Keratinocyte (primary cell): ENCODE data around the gene SLX4IP. TPM values are rescaled to one million over a fixed set of nuclear protein-coding genes. Genes with fewer than 3 reads are reported as not detected.

Experiments used
- DNase-seq: peaks from one replicate; pipeline ENCODE4 v3.0.0-alpha.2; 2011; ENCODE audit warnings: low read depth, missing footprints, low spot score
- FAIRE-seq: peaks from 2 replicates; lab custom pipeline; 2011; peaks lifted over from hg19 to GRCh38; lab: Jason Lieb, UNC
- H2AFZ ChIP-seq: 2 replicates; pipeline ENCODE4 v1.6.0; 2012; ENCODE audit warnings: low read length, control low read depth, inconsistent platforms; ENCODE audit not compliant: control insufficient read depth
- H3K27ac ChIP-seq: 2 replicates; pipeline ENCODE4 v1.5.1; 2011; ENCODE audit warnings: low read length; ENCODE audit not compliant: control insufficient read depth, insufficient read depth
- H3K27me3 ChIP-seq: 3 replicates; pipeline ENCODE4 v1.6.0; 2011; ENCODE audit warnings: low read length; ENCODE audit not compliant: control insufficient read depth, insufficient read depth; ENCODE audit errors: extremely low read depth
- H3K36me3 ChIP-seq, 2 experiments: 2 replicates in 1 of 2; 3 replicates in 1 of 2; pipeline ENCODE4 v1.5.1; 2011; ENCODE audit warnings: low read length in 2 of 2, mild to moderate bottlenecking in 1 of 2; ENCODE audit not compliant: control insufficient read depth in 2 of 2, insufficient read depth in 2 of 2; ENCODE audit errors: extremely low read depth in 1 of 2
- H3K4me1 ChIP-seq: 3 replicates; pipeline ENCODE4 v1.5.1; 2011; ENCODE audit warnings: low read length; ENCODE audit not compliant: control insufficient read depth, insufficient read depth; ENCODE audit errors: extremely low read depth
- H3K4me2 ChIP-seq: 3 replicates; pipeline ENCODE4 v1.6.0; 2011; ENCODE audit warnings: low read depth, low read length; ENCODE audit not compliant: control insufficient read depth, insufficient read depth; ENCODE audit errors: extremely low read depth
- H3K4me3 ChIP-seq, 3 experiments: fragments of 200-600 bp in 1 of 3; sonication (generic) in 1 of 3; 2 replicates in 2 of 3; 3 replicates in 1 of 3; pipeline ENCODE4 v1.5.1; 2011 to 2016; ENCODE audit warnings: low read length in 3 of 3, mild to moderate bottlenecking in 3 of 3, control low read depth in 2 of 3, inconsistent platforms in 1 of 3, low read depth in 1 of 3, mixed read lengths in 1 of 3, mixed run types in 1 of 3, moderate library complexity in 1 of 3; ENCODE audit not compliant: control insufficient read depth in 2 of 3, insufficient read depth in 2 of 3; ENCODE audit errors: extremely low read depth in 1 of 3
- H3K79me2 ChIP-seq: 2 replicates; pipeline ENCODE4 v1.6.0; 2012; ENCODE audit warnings: low read length; ENCODE audit not compliant: control insufficient read depth, insufficient read depth
- H3K9ac ChIP-seq: 3 replicates; pipeline ENCODE4 v1.6.0; 2011; ENCODE audit warnings: low read length; ENCODE audit not compliant: control insufficient read depth, insufficient read depth; ENCODE audit errors: extremely low read depth
- H3K9me1 ChIP-seq: 3 replicates; pipeline ENCODE4 v1.6.0; 2011; ENCODE audit warnings: low read length; ENCODE audit not compliant: control insufficient read depth, insufficient read depth; ENCODE audit errors: extremely low read depth
- H3K9me3 ChIP-seq: 2 replicates; pipeline ENCODE4 v1.5.1; 2012; ENCODE audit warnings: low read depth, low read length; ENCODE audit not compliant: control insufficient read depth
- H4K20me1 ChIP-seq: 3 replicates; pipeline ENCODE4 v1.6.0; 2011; ENCODE audit warnings: low read length; ENCODE audit not compliant: control insufficient read depth, insufficient read depth; ENCODE audit errors: extremely low read depth
- CTCF ChIP-seq, 3 experiments: IDR thresholded peaks in 1 of 3; conservative IDR thresholded peaks in 1 of 3; optimal IDR thresholded peaks in 1 of 3; 2 replicates in 2 of 3; 3 replicates in 1 of 3; pipeline versions ENCODE3 to v1.5.1; 2011; ENCODE audit warnings: low read length in 3 of 3, mild to moderate bottlenecking in 3 of 3, moderate library complexity in 2 of 3, control low read depth in 1 of 3, inconsistent platforms in 1 of 3; ENCODE audit not compliant: insufficient read depth in 2 of 3; ENCODE audit errors: extremely low read depth in 1 of 3
- EZH2 ChIP-seq: IDR thresholded peaks from one replicate; pipeline ENCODE4 v1.6.1; 2012; ENCODE audit warnings: inconsistent platforms, mild to moderate bottlenecking, low read length, moderate library complexity
- dilution Hi-C: fragments of 300-500 bp; cut with MboI; formaldehyde crosslinking; loops from one replicate; pipeline ENCODE4 v1.7.0; 2020; ENCODE audit warnings: low sequenced_read_pairs; ENCODE audit not compliant: extremely low pct_ligation_motif_present
- polyA plus RNA-seq, 5 experiments: library from polyadenylated mRNA; depleted of rRNA in 3 of 5; stranded (reverse) in 3 of 5; stranded (forward) in 1 of 5; unstranded in 1 of 5; fragments of >200 nt; gene quantifications; 1 replicate in 1 of 5; 2 replicates in 3 of 5; 3 replicates in 1 of 5; pipeline versions ENCODE4 v1.2.1 to v1.2.3, GENCODE V29; 2011 to 2012; ENCODE audit warnings: missing spikeins in 2 of 5, low read depth in 1 of 5, low replicate concordance in 1 of 5

SLX4IP gene
- polyA plus RNA-seq, 1 donor (not counting 4 experiments of a cell fraction or from before 2014, with no cell fraction given) = 3.0 TPM

DNA sequence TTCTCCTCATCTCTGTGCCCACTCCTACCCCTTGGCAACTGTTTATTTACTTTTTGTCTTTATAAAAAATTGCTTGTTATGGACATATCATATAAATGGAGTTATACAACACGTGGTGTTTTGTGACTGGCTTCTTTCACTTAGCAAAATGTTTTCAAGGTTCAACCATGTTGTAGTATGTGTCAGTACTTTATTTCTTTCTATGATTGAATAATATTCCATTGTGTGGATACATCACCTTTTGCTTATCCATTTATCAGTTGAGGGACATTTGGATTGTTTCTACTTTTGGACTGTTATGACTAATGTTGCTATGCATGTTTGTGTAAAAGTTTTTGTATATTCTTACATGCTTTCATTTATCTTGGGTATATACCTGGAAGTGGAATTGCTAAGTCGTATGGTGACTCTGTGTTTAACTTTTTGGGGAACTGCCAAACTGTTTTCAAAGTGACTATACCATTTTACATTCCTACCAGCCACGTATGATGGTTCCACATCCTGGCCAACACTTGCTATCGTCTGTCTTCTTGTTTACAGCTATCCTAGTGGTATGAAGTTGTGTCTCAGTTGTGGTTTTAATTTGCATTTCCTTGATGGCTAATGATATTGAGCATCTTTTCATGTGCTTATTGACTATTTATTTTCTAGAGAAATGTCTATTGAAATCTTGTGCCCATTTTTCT lies 84.4 kb downstream of the SLX4IP start:
- H3K4me1 ChIP-seq = peaks cover 53% of the 10 kb centered on the region
- peaks cover 5% of the 10 kb centered on the region for H3K79me2 ChIP-seq
- no peaks in the 10 kb centered on the region for H3K27me3 ChIP-seq
- no peak overlapping the region for H2AFZ ChIP-seq
- no peaks in the 10 kb centered on the region for H3K9me1 ChIP-seq
- TF ChIP-seq EZH2 (no peak), CTCF (optimal IDR thresholded peaks at IDR 0.05 in 1 of 3, IDR thresholded peaks at IDR 0.05 in 1 of 3, conservative IDR thresholded peaks at IDR 0.05 in 1 of 3; ENCODE audit: extremely low read depth in 1 of 3, insufficient read depth in 2 of 3, low read length in 3 of 3) (no peak)
- dilution Hi-C loops = no loop called here
- no peak for DNase-seq
- no peaks in the 10 kb centered on the region for H3K36me3 ChIP-seq
- peak overlapping the region; percentile 42 for H3K27ac ChIP-seq
- H3K4me2 ChIP-seq = peak overlapping the region; percentile 1
- peak; percentile 94 for FAIRE-seq
- no peaks in the 10 kb centered on the region for H3K9me3 ChIP-seq
- H4K20me1 ChIP-seq = no peaks in the 10 kb centered on the region
- H3K4me3 ChIP-seq = no peak overlapping the region
- no peak overlapping the region for H3K9ac ChIP-seq

DNA sequence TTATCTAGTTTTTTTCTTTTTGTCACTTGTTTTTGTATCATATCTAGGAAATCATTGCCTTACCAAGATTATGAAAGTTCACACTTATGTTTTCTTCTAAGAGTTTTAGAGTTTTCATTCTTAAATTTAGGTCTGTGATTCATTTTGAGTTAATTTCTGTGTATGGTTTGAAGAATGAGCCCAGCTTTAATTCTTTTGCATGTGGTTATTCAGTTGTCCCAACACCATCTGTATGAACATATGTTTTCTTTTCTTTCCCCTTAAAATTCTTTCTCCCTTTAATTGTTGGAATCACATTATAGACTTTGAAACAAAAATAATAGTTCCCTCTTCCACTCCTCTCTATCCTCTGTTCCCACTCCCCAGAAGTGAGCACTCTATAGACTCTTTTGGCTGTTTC lies 85.4 kb downstream of the SLX4IP start:
- Histone ChIP-seq H3K27ac (peak overlapping the region; percentile 42), H3K9ac (peak overlapping the region; percentile 24), H3K36me3 (no peaks in the 10 kb centered on the region), H3K9me1 (no peaks in the 10 kb centered on the region), H3K4me2 (no peak overlapping the region), H3K4me3 (no peak overlapping the region), H3K4me1 (peaks cover 55% of the 10 kb centered on the region), H3K9me3 (no peaks in the 10 kb centered on the region), H2AFZ (no peak overlapping the region), H3K79me2 (peaks cover 5% of the 10 kb centered on the region), H4K20me1 (no peaks in the 10 kb centered on the region), H3K27me3 (no peaks in the 10 kb centered on the region)
- dilution Hi-C loops = no loop called here
- no peak for FAIRE-seq
- no peak for TF ChIP-seq EZH2
- no peak for TF ChIP-seq CTCF (optimal IDR thresholded peaks at IDR 0.05 in 1 of 3, IDR thresholded peaks at IDR 0.05 in 1 of 3, conservative IDR thresholded peaks at IDR 0.05 in 1 of 3; ENCODE audit: extremely low read depth in 1 of 3, insufficient read depth in 2 of 3, low read length in 3 of 3)
- DNase-seq = no peak
